Endothelial cell of umbilical vein (primary cell): ENCODE data around the gene PKDREJ. TPM values are rescaled to one million over a fixed set of nuclear protein-coding genes. Genes with fewer than 3 reads are reported as not detected.

ENCODE experiments used
- BruUV-seq: library from RNA; stranded (reverse); fragments of 400-500 nt; replicated peaks from 2 replicates; lab custom pipeline; 2021; lab: Mats Ljungman, UMichigan
- CTCF ChIA-PET: fragments of 300-600, 350-600 bp; sonication (Branson Sonifier 250); formaldehyde crosslinking; loops from one replicate; lab custom pipeline; 2021; ENCODE audit warnings: antibody characterized with exemption, inconsistent platforms; lab: Charles Lee
- POLR2A ChIA-PET: fragments of 300-600, 350-600 bp; sonication (Branson Sonifier 250); formaldehyde crosslinking; loops from one replicate; lab custom pipeline; 2021; ENCODE audit warnings: antibody characterized with exemption, inconsistent platforms; lab: Charles Lee
- DNase-seq: peaks from one replicate; pipeline ENCODE4 v3.0.0-alpha.2; 2011; ENCODE audit warnings: low read depth, low spot score
- FAIRE-seq: peaks from 2 replicates; lab custom pipeline; 2011; peaks lifted over from hg19 to GRCh38; lab: Jason Lieb, UNC
- H2AFZ ChIP-seq: 2 replicates; pipeline ENCODE4 v1.6.0; 2012; ENCODE audit warnings: low read depth, low read length, control low read depth, inconsistent platforms
- H3K27ac ChIP-seq: 2 replicates; pipeline ENCODE4 v1.5.1; 2011; ENCODE audit warnings: low read depth, mild to moderate bottlenecking, control low read depth, low read length, moderate library complexity; ENCODE audit not compliant: insufficient read depth
- H3K27me3 ChIP-seq, 2 experiments: 2 replicates each; pipeline versions ENCODE4 v1.6.0 to v1.6.1; 2011; ENCODE audit warnings: low read length in 2 of 2, mixed read lengths in 1 of 2; ENCODE audit not compliant: control insufficient read depth in 2 of 2, insufficient read depth in 2 of 2
- H3K36me3 ChIP-seq, 2 experiments: 2 replicates in 1 of 2; 3 replicates in 1 of 2; pipeline ENCODE4 v1.5.1; 2011; ENCODE audit warnings: low read length in 2 of 2, mild to moderate bottlenecking in 1 of 2, moderate library complexity in 1 of 2; ENCODE audit not compliant: control insufficient read depth in 2 of 2, insufficient read depth in 2 of 2; ENCODE audit errors: extremely low read depth in 1 of 2
- H3K4me1 ChIP-seq: 3 replicates; pipeline ENCODE4 v1.5.1; 2011; ENCODE audit warnings: mild to moderate bottlenecking, low read length; ENCODE audit not compliant: control insufficient read depth, insufficient read depth; ENCODE audit errors: extremely low read depth
- H3K4me2 ChIP-seq: 2 replicates; pipeline ENCODE4 v1.6.1; 2011; ENCODE audit warnings: low read length, control low read depth, mixed read lengths; ENCODE audit not compliant: insufficient read depth
- H3K4me3 ChIP-seq, 3 experiments: fragments of 200-600 bp in 1 of 3; sonication (generic), shearing (Covaris generic) in 1 of 3; replicated peaks in 1 of 3; 2 replicates each; pipeline ENCODE4 v1.5.1; 2011 to 2016; ENCODE audit warnings: control low read depth in 3 of 3, low read length in 3 of 3, mild to moderate bottlenecking in 2 of 3, inconsistent platforms in 1 of 3, low read depth in 1 of 3, moderate library complexity in 1 of 3; ENCODE audit not compliant: insufficient read depth in 1 of 3
- H3K79me2 ChIP-seq: 2 replicates; pipeline ENCODE4 v1.6.0; 2012; ENCODE audit warnings: low read length, inconsistent platforms; ENCODE audit not compliant: control insufficient read depth, insufficient read depth
- H3K9ac ChIP-seq: replicated peaks from 2 replicates; pipeline ENCODE3; 2011; ENCODE audit warnings: low read length, control low read depth; ENCODE audit not compliant: insufficient read depth; ENCODE audit errors: extremely low read depth
- H3K9me1 ChIP-seq: replicated peaks from 3 replicates; pipeline ENCODE4 v1.6.0; 2011; ENCODE audit warnings: mild to moderate bottlenecking, low read length; ENCODE audit not compliant: control insufficient read depth, insufficient read depth; ENCODE audit errors: extremely low read depth
- H3K9me3 ChIP-seq: replicated peaks from 2 replicates; pipeline ENCODE4 v1.5.1; 2012; ENCODE audit warnings: low read length, inconsistent platforms; ENCODE audit not compliant: control insufficient read depth, insufficient read depth
- H4K20me1 ChIP-seq: replicated peaks from 2 replicates; pipeline ENCODE3; 2011; ENCODE audit warnings: mild to moderate bottlenecking, low read length; ENCODE audit not compliant: control insufficient read depth, insufficient read depth; ENCODE audit errors: extremely low read depth
- GATA2 ChIP-seq: IDR thresholded peaks from 2 replicates; pipeline ENCODE4 v1.7.0; 2011; ENCODE audit warnings: low read depth, mild to moderate bottlenecking, moderate library complexity, mixed read lengths, low read length; ENCODE audit not compliant: insufficient read length, insufficient read depth
- JUN ChIP-seq: IDR thresholded peaks from 2 replicates; pipeline ENCODE4 v1.6.1; 2011; ENCODE audit warnings: borderline replicate concordance, low read depth; ENCODE audit not compliant: insufficient read length, insufficient read depth
- MYC ChIP-seq: IDR thresholded peaks from one replicate; pipeline ENCODE4 v1.6.1; 2011; ENCODE audit warnings: mild to moderate bottlenecking, low read depth, low read length
- POLR2A ChIP-seq: IDR thresholded peaks from 2 replicates; pipeline ENCODE4 v1.6.1; 2012; ENCODE audit warnings: low read depth, mild to moderate bottlenecking, control low read depth, low read length
- POLR2AphosphoS5 ChIP-seq: IDR thresholded peaks from 2 replicates; pipeline ENCODE4 v1.6.1; 2012; ENCODE audit warnings: low read depth, mild to moderate bottlenecking, control low read depth, low read length, moderate library complexity; ENCODE audit not compliant: insufficient read depth
- dilution Hi-C: fragments of 300-500 bp; cut with MboI; formaldehyde crosslinking; loops from one replicate; pipeline ENCODE4 v1.15.0; 2019; ENCODE audit warnings: low sequenced_read_pairs; ENCODE audit not compliant: extremely low pct_ligation_motif_present
- intact Hi-C: fragments of 100-400 bp; cut with micrococcal nuclease; formaldehyde crosslinking; loops from one replicate; pipeline ENCODE4 v1.10.0; 2022
- polyA plus RNA-seq, 4 experiments: library from polyadenylated mRNA; depleted of rRNA in 3 of 4; stranded (reverse) in 3 of 4; unstranded in 1 of 4; fragments of >200 nt; gene quantifications; 2 replicates each; pipeline versions ENCODE4 v1.2.1 to v1.2.3, GENCODE V29; 2011 to 2012; ENCODE audit warnings: missing spikeins in 1 of 4
- total RNA-seq: library from RNA; stranded (reverse); gene quantifications from 2 replicates; pipeline ENCODE4 v1.2.3, GENCODE V29; 2021
- TF ChIP-seq, protein P1 (sequence below): IDR thresholded peaks from 2 replicates; pipeline ENCODE4 v1.6.1; 2011; ENCODE audit not compliant: insufficient read depth, insufficient read length
- TF ChIP-seq, protein P2 (sequence below), 2 donors: IDR thresholded peaks; 1 replicate in 1 of 2; 2 replicates in 1 of 2; pipeline ENCODE4 v1.5.1; 2011; ENCODE audit warnings: low read length in 2 of 2, mild to moderate bottlenecking in 2 of 2, moderate library complexity in 2 of 2, control low read depth in 1 of 2, inconsistent platforms in 1 of 2, low read depth in 1 of 2; ENCODE audit not compliant: insufficient read depth in 1 of 2; ENCODE audit errors: extremely low read depth in 1 of 2

PKDREJ gene
- total and polyA plus RNA-seq, 2 donors (not counting 3 experiments of a cell fraction or from before 2014, with no cell fraction given): not detected

DNA sequence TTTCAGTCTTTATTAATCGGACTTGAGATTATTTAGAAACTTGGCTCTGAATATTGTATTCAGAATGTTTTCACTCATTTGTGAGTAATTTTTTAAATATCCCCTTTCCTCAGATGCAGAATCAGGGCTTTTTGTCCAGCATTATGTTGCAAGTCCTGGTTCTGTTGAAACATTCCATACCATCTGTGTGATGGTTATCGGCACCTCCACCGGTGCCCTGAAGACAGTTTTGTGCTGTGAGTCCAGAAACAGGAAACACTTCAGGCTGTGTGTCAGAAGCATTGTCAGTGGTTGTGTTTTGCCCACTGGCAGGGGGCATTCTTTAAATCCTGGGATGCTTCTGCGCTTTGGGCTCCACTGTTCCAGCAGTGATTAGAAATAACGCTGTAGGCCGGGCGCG, 33.4 kb downstream of the PKDREJ start:
- Histone ChIP-seq H3K79me2 (no peaks in the 10 kb centered on the region), H3K4me1 (no peaks in the 10 kb centered on the region), H3K4me3 (no peak overlapping the region), H3K27ac (no peak overlapping the region), H3K9me3 (no peaks in the 10 kb centered on the region), H4K20me1 (no peaks in the 10 kb centered on the region), H3K9ac (no peak overlapping the region), H3K27me3 (no peaks in the 10 kb centered on the region), H3K36me3 (no peaks in the 10 kb centered on the region), H3K9me1 (no peaks in the 10 kb centered on the region), H3K4me2 (no peak overlapping the region), H2AFZ (no peak overlapping the region)
- no TSS peak for BruUV-seq
- FAIRE-seq: no peak
- dilution Hi-C loops (no loop called here), intact Hi-C loops (no loop called here)
- ChIA-PET CTCF (no interaction called here), POLR2A (no interaction called here)
- DNase-seq: no peak
- TF ChIP-seq JUN (no peak), GATA2 (no peak), POLR2AphosphoS5 (no peak), POLR2A (no peak), MYC (no peak)
- TF ChIP-seq, protein P1, sequence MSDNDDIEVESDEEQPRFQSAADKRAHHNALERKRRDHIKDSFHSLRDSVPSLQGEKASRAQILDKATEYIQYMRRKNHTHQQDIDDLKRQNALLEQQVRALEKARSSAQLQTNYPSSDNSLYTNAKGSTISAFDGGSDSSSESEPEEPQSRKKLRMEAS: no peak
- TF ChIP-seq, protein P2, sequence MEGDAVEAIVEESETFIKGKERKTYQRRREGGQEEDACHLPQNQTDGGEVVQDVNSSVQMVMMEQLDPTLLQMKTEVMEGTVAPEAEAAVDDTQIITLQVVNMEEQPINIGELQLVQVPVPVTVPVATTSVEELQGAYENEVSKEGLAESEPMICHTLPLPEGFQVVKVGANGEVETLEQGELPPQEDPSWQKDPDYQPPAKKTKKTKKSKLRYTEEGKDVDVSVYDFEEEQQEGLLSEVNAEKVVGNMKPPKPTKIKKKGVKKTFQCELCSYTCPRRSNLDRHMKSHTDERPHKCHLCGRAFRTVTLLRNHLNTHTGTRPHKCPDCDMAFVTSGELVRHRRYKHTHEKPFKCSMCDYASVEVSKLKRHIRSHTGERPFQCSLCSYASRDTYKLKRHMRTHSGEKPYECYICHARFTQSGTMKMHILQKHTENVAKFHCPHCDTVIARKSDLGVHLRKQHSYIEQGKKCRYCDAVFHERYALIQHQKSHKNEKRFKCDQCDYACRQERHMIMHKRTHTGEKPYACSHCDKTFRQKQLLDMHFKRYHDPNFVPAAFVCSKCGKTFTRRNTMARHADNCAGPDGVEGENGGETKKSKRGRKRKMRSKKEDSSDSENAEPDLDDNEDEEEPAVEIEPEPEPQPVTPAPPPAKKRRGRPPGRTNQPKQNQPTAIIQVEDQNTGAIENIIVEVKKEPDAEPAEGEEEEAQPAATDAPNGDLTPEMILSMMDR (IDR thresholded peaks at IDR 0.05; ENCODE audit: extremely low read depth in 1 of 2, insufficient read depth in 1 of 2, low read depth in 1 of 2, low read length in 2 of 2): no peak
